ENCODE data around the gene PRKAR2A.

The PRKAR2A gene

GRCh38 chr3:48698891-48699290 lies 148.8 kb downstream of the PRKAR2A start:
- Histone ChIP-seq H3K36me3 (ENCODE audit: control insufficient read depth in 5 of 5, insufficient read depth in 5 of 5, low read length in 5 of 5) (peaks cover 8 to 30% (median 22%) of the 10 kb centered on the region in 5 donors), H3K27me3 (ENCODE audit: control insufficient read depth in 5 of 5, insufficient read depth in 4 of 5, low read length in 5 of 5) (no peaks in the 10 kb centered on the region), H3K4me3 (ENCODE audit: low read depth in 1 of 5, low read length in 5 of 5) (no peak overlapping the region), H3K9me3 (ENCODE audit: control insufficient read depth in 5 of 5, low read length in 5 of 5) (no peaks in the 10 kb centered on the region), H3K9ac (ENCODE audit: low read length in 5 of 5) (no peak overlapping the region), H3K4me1 (ENCODE audit: control insufficient read depth in 5 of 5, insufficient read depth in 5 of 5, low read length in 5 of 5) (peaks cover 0 to 29% (median 19%) of the 10 kb centered on the region in 5 donors), H3K27ac (ENCODE audit: low read depth, low read length) (no peak overlapping the region)

DNA sequence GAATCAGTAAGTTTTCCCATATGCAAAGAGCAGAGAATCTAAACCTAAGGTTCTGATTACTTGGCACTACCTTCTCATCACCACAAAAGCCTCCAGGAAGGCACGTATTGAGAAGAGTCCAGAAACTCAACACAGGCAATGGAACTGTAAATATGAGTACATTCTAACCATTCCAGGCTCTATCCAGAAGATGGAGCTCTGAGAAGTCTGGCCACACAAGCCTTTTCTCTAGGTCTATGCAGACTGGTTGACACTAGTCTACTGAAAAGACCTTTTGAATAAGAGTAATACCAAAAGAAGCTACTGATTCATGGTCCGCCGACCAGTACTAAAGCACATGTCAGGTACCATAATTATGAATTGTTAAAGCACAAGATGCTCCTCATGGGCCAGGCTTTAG lies 149.7 kb downstream of the PRKAR2A start:
- H3K27me3 ChIP-seq (ENCODE audit: control insufficient read depth in 5 of 5, insufficient read depth in 4 of 5, low read length in 5 of 5), result no peaks in the 10 kb centered on the region
- H3K4me3 ChIP-seq (ENCODE audit: low read depth in 1 of 5, low read length in 5 of 5), result no peak overlapping the region
- H3K27ac ChIP-seq (ENCODE audit: low read depth, low read length), result no peak overlapping the region
- peaks cover 0 to 27% (median 20%) of the 10 kb centered on the region in 5 donors for H3K4me1 ChIP-seq (ENCODE audit: control insufficient read depth in 5 of 5, insufficient read depth in 5 of 5, low read length in 5 of 5)
- H3K9me3 ChIP-seq (ENCODE audit: control insufficient read depth in 5 of 5, low read length in 5 of 5), result no peaks in the 10 kb centered on the region
- peaks cover 14 to 40% (median 30%) of the 10 kb centered on the region in 5 donors for H3K36me3 ChIP-seq (ENCODE audit: control insufficient read depth in 5 of 5, insufficient read depth in 5 of 5, low read length in 5 of 5)
- no peak overlapping the region for H3K9ac ChIP-seq (ENCODE audit: low read length in 5 of 5)

DNA sequence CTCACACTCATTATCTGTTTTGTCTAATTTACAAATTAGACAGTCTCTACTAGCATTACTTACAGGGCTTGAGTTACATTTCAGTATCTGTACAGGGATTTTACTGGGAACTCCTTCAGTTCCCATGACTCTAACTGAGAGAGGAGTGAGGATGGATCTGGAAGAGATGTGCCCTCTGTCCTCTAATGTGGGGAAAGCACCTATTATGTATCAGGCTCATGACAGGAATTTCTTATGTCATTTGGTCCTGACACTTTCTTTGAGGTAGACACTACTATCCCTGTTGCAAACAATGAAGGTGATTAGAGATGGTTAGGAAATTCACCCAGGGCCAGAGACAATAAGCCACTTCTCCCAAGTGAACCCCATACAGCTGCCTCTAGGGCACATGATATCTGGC lies 151.1 kb downstream of the PRKAR2A start:
- Histone ChIP-seq H3K27me3 (ENCODE audit: control insufficient read depth in 5 of 5, insufficient read depth in 4 of 5, low read length in 5 of 5) (no peaks in the 10 kb centered on the region), H3K9me3 (ENCODE audit: control insufficient read depth in 5 of 5, low read length in 5 of 5) (no peaks in the 10 kb centered on the region), H3K9ac (ENCODE audit: low read length in 5 of 5) (no peak overlapping the region), H3K36me3 (ENCODE audit: control insufficient read depth in 5 of 5, insufficient read depth in 5 of 5, low read length in 5 of 5) (peaks cover 19 to 53% (median 42%) of the 10 kb centered on the region in 5 donors), H3K27ac (ENCODE audit: low read depth, low read length) (no peak overlapping the region), H3K4me1 (ENCODE audit: control insufficient read depth in 5 of 5, insufficient read depth in 5 of 5, low read length in 5 of 5) (peaks cover 0 to 24% (median 20%) of the 10 kb centered on the region in 5 donors), H3K4me3 (ENCODE audit: low read depth in 1 of 5, low read length in 5 of 5) (no peak overlapping the region)

All from subcutaneous abdominal adipose tissue (tissue), 5 donors.